ENCODE data around the gene SETDB1.

The SETDB1 gene

DNA sequence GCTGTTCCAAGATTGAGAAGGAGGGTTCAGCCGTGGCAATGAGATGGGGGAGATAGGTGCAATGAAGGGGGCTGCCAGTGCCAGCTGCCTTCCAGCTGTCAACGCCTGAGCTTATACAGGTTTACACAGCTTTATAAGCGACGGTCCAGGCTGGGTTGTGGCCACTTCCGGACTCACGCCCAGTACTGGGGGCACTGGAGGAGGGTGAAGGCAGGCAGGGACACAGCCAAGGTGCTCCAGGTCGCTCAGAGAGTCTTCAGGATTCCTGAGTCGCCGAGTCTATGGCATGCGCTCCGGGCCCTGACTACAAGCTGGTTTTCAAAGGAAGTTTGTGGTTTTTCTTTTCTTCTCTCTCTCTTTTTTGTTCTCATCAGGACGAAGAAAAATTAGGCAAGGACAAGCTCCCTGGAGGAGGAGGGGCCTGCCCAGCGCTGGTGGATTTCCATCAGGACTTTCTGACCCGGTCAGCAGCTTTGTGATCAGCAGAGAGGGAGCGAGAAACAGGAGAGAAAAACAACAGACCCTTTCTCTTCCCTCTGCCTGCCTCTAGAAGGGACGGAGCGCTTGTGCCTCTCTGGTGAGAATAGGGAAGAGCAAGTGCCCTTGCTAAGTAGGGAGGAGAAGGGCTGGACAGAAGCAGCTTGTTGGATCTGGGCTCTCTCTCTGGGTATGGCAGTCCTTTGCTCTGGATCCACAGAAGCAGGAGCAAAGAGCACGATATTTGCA lies 80.3 kb downstream of the SETDB1 start, which contains the start of gene MINDY1:
TSS of gene MINDY1 (minus strand) at position 576 of the 726 bp plus-strand sequence. CDS start 4,285 bp downstream, outside the sequence.
- peak; percentile 89 for DNase-seq

DNA sequence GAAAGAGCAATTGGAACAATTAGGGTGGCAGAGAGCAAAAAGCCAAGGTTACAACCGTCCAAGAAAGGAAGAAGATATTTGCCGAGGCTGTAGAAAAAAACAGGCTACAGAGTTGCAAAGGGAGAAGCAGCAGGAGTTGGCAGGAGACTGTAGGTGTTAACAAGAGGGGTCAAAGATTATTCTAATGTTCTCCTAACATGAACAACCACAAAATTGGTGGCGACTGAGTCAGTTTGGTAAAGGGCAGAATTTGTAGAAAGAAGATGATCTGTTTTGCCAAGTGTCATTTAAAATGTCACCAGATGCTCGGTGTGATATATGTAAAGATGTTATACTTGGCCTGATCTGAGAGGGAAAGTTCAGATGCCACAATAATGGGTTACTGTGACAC lies 81.7 kb downstream of the SETDB1 start:
- DNase-seq: no peak

DNA sequence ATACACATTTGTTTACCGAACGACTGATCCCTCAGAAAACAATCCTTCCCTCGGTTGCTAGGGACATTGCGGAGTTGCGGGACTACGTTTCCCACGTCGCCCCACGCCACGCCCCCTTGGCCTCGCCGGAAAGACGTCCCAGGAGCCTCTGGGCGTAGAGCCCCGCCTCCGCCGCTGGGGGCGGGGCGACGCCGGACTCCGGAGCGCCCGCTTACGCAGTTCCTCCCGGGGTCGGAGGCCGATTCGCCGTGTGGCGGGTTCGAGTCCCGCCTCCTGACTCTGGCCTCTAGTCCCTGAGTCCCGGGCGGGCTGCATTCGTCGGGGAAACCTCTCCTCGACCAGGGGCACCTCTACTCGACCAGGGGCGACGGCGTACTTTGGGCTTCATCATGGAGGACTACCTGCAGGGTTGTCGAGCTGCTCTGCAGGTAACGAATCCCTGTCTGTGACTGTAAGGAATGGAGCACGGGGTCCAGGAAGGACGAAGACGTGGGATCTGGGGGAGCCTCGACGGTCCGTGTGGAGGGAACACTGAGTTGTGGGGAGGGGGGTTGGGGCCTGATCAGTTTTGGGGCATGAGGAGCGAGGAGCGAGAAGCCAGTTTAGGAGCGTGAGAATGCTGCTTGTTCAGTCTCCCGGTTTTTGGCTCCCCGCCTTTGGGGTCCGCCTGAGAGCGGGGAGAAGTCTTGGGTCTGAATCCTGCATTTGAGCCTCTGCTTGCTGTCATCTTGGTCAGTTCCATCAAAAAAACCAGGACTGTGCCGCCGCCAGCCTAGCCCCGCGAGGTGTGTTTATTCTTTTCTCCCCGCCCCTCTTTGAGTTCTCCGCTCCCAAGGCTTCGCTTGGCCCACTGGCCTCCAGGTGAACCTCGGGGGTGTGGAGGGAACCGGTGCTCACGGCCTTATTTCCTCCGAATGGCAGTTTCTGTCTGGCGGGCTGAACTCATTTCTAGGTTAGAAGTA lies 82.4 kb downstream of the SETDB1 start, which contains the start of gene PRUNE1:
TSS of gene PRUNE1 (plus strand) at position 206 of the 962 bp plus-strand sequence. CDS start at position 390, 184 bp downstream.
- peak; percentile 95 for DNase-seq

DNA sequence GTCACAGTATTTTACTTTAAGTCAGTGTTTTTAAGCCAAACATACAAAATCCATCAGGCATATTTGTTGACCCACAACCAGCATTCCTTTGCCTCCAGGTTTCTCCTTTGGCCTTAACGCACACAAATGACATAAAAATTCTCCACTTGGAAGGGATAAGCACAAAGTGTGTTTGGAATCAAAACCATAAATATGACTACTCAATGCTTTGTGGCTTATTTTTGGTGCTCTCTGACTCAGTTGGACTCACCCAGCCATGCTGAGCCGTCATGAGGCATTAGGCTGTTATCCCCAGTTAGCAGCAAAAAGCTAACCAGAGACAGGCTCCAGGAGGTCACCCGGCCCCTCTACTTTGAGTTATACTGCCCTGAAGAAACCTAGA lies 83.0 kb downstream of the SETDB1 start:
- DNase-seq: no peak

DNA sequence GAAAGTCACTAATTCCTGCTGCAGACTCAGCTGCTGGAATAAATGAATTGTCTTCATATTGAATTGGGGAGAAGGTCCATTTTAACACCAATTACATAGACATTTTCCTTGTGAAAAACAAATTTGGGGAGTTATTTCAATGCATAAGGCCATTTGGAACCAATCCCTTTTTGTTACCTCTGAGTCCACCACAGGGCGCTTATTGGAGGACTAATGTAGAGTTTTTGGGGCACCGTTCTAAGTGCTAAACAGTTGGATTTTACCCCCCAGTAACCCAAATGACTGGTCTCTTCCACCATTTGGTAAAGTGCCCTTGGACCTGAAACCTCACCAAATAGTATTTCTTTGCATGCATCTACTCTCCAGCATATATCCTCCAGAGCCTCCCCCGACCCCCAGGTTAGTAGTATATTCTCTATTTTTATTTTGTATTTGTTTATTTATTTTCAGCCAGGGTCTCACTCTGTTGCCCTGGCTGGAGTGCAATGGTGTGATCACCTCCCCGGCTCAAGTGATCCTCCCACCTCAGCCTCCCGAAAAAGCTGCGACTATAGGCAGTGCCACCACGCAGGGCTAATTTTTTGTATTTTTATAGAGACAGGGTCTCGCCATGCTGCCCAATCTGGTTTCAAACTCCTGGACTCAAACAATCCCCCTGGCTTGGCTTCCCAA lies 83.6 kb downstream of the SETDB1 start:
- DNase-seq: no peak

DNA sequence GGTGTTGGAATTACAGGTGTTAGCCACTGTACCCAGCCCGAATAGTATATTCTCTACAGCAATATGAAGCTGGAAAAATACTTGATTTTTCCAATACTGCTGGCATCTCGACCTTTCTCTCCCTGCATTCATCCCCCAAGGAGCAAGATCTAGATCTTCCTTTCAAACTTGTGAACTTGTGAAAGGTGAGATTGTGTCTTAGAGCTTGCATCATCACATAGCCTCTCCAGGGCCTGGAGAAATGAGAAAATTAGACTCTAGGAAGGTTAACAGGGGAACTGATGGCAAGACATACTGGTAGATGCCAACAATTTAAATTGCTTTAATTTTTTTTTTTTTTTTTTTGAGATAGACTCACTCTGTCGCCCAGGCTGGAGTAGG lies 84.2 kb downstream of the SETDB1 start:
- no peak for DNase-seq

DNA sequence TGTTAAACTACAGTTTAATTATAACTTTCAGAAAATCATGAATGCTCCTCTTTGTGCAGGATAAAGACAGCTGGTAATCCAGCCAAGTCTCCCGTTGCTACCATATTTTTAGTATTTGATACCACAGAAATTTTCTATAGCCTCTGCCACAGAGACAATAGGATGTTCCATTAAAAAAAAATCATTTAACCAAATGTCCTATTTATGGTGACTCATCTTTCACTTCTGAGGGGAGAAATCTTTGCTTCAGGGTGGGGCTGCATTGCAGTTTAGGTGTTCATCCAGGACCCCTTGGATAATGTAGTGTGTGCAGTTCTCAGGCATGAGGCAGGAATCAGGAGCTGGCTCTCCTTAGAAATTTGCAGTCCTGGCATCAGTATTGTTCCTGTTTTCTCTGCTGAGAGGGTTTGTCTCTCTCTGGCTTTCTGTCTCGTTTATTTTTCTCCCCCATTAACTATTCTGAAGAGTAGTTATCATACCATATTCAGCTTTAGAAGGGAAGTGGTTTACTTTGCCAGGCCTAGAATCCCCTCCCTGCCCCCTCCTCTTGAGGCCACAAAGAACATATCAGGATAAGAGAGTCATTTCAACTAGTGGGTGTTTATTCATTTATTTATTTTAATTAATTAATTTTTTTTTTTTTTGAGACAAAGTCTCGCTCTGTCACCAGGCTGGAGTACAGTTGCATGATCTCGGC lies 85.1 kb downstream of the SETDB1 start:
- peak; percentile 30 for DNase-seq

DNA sequence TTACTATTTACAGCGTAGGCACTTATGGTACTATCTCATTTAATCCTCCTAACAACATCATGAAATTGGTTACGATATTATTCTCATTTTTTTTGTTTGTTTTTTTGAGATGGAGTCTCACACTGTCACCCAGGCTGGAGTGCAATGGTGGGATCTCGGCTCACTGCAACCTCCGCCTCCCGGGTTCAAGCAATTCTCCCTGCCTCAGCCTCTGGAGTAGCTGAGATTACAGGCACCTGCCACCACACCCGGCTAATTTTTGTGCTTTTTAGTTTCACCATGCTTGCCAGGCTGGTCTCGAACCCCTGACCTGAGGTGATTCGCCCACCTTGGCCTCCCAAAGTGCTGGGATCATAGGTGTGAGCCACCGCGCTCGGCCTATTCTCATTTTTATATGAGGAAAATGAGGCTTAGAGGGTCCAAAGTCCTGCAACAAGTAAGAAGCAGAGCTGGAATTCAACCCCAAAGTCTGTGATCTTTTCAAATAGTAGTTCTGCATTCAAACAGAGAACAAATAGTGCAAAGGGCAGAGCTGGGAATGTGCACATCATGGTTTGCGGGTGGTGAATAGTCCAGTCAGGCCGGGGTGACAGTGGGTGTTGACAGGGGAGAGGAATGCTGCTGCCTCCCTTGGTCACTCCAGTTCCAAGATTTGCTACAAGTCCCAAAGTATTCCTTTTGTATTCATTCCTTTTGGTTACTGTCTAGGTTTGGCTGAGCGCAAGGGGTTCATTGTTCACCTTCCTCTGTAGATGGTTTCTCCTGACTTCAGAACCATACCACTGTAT lies 86.7 kb downstream of the SETDB1 start:
- no peak for DNase-seq

DNA sequence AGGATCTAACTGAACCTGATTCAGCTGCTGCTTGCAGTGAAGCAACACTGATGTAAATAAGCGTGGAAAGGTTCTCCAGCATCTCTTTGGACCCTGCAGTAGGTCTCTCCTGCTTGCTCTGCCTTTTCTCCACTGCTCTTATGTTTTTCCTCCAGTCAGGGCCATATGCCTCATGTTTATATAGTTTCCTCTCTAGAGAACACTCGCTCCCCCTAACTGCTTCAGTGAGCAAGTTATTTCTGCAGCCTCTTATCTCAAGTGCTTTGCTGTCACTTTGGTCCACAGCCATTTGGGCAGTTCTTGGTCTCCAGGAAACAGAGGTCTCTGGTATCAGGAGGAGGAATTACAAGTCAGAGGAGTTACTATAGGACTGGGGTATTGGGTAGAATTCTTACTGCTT lies 87.4 kb downstream of the SETDB1 start:
- DNase-seq: peak; percentile 87
